Measurements from ENCODE around the gene RARA. TPM values are rescaled to one million over a fixed set of nuclear protein-coding genes. Genes with fewer than 3 reads are reported as not detected.

The RARA gene
- total RNA-seq, 1 donor from 2014 or later, result 72.5 TPM

DNA sequence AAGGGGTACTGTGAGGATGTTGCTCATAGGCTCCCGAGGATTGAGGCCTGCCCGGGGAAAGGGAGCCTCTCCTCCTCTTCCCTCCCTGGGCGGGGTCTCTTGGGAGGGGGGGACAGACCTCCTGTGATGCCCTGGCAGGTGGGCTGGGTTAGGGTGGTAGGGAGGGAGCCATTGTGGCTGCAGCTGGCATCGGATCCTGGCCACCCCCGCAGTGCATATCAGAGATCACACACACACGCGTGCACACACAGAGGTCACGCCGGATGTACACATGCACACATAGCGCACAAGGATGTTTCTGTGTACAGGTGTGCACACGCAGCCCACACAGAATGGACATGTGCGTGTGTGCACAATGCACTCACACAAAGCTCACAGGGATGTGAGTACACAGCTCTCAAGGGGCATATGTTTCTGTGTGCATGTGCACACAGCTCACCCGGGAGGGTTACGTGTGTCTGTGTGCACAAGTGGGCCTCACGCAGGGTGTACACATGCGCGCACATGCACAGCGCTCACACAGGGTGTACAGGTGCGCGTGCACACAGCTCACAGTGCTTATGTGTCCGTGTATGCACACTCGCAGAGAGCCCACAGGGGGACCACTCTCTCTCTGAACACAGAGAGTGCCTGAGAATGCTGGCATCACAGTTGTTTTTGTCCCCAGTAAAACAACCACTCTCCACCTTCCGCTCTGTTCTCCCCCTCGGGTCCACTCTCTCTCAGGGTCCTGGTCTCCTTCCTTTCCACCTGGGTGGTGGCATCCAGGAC is 53.1 kb downstream of the RARA start:
- peaks cover 17% of the 10 kb centered on the region for H3K4me1 Mint-ChIP-seq
- TF ChIP-seq, protein P1, sequence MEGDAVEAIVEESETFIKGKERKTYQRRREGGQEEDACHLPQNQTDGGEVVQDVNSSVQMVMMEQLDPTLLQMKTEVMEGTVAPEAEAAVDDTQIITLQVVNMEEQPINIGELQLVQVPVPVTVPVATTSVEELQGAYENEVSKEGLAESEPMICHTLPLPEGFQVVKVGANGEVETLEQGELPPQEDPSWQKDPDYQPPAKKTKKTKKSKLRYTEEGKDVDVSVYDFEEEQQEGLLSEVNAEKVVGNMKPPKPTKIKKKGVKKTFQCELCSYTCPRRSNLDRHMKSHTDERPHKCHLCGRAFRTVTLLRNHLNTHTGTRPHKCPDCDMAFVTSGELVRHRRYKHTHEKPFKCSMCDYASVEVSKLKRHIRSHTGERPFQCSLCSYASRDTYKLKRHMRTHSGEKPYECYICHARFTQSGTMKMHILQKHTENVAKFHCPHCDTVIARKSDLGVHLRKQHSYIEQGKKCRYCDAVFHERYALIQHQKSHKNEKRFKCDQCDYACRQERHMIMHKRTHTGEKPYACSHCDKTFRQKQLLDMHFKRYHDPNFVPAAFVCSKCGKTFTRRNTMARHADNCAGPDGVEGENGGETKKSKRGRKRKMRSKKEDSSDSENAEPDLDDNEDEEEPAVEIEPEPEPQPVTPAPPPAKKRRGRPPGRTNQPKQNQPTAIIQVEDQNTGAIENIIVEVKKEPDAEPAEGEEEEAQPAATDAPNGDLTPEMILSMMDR (IDR thresholded peaks at IDR 0.05), result no peak
- peaks cover 2% of the 10 kb centered on the region for H3K36me3 Mint-ChIP-seq (ENCODE audit: low read depth)
- peak overlapping the region; percentile 58 for H3K4me3 Mint-ChIP-seq
- peaks cover 14% of the 10 kb centered on the region for H3K27me3 Mint-ChIP-seq
- H3K9me3 Mint-ChIP-seq, result no peaks in the 10 kb centered on the region
- DNase-seq (no peak), ATAC-seq (ENCODE audit: low read depth) (peak; percentile 20)
- ChIA-PET POLR2A (interaction anchor here (0.7 to 2.0 kb wide), 13 partner anchors 20 to 253 kb away, joined by 3 to 13 read pairs (median 4); partner anchors contain the start of genes CCR7 and IGFBP4), CTCF (interaction anchor here (0.5 to 7.7 kb wide), 13 partner anchors 15 to 1286 kb away, joined by 3 to 70 read pairs (median 4); partner anchors contain the start of genes IGFBP4 and KRT24)
- H3K27ac Mint-ChIP-seq, result peak overlapping the region; percentile 67
- intact Hi-C loops (cut with micrococcal nuclease), result loop anchor here (1.0 to 5.0 kb wide), 2 partner anchors 171 to 190 kb away; no protein-coding TSS in a partner anchor

DNA sequence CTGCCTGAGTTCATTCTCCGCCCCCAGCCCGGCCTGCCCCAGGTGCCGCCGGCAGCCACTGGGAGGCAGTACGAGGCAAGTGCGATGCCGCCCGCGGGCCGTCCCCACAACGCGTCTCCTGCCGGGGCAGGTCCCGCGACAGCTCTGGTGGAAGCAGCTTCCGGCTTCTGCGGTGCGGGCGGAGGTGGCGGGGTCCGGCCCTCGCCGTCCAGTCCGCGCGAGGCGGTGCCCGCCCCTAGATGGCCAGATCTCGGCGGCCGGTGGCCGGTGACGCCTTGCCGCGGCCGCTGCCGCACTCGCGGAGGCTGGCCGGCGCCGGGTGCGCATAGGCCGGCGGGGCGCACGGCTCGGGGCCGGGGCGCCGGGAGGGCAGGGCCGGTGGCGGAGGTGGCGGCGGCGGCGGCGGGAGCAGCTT is 53.7 kb downstream of the RARA start:
- peaks cover 14% of the 10 kb centered on the region for H3K27me3 Mint-ChIP-seq
- CTCF ChIA-PET, result interaction anchor here (0.7 to 7.7 kb wide), 11 partner anchors 16 to 257 kb away, joined by 3 to 70 read pairs (median 3); partner anchors contain the start of gene IGFBP4
- intact Hi-C loops (cut with micrococcal nuclease), result loop anchor here (1.0 to 5.0 kb wide), 2 partner anchors 171 to 190 kb away; no protein-coding TSS in a partner anchor
- DNase-seq, result peak; percentile 73
- TF ChIP-seq, protein P1 (IDR thresholded peaks at IDR 0.05), result no peak
- peak overlapping the region; percentile 67 for H3K27ac Mint-ChIP-seq
- peaks cover 17% of the 10 kb centered on the region for H3K4me1 Mint-ChIP-seq
- ATAC-seq (ENCODE audit: low read depth), result peak; percentile 85
- H3K9me3 Mint-ChIP-seq, result no peaks in the 10 kb centered on the region
- peak overlapping the region; percentile 58 for H3K4me3 Mint-ChIP-seq
- H3K36me3 Mint-ChIP-seq (ENCODE audit: low read depth), result no peaks in the 10 kb centered on the region
- POLR2A ChIA-PET, result interaction anchor here (0.6 to 2.0 kb wide), 12 partner anchors 20 to 253 kb away, joined by 3 to 13 read pairs (median 4); partner anchors contain the start of genes CCR7 and IGFBP4

DNA sequence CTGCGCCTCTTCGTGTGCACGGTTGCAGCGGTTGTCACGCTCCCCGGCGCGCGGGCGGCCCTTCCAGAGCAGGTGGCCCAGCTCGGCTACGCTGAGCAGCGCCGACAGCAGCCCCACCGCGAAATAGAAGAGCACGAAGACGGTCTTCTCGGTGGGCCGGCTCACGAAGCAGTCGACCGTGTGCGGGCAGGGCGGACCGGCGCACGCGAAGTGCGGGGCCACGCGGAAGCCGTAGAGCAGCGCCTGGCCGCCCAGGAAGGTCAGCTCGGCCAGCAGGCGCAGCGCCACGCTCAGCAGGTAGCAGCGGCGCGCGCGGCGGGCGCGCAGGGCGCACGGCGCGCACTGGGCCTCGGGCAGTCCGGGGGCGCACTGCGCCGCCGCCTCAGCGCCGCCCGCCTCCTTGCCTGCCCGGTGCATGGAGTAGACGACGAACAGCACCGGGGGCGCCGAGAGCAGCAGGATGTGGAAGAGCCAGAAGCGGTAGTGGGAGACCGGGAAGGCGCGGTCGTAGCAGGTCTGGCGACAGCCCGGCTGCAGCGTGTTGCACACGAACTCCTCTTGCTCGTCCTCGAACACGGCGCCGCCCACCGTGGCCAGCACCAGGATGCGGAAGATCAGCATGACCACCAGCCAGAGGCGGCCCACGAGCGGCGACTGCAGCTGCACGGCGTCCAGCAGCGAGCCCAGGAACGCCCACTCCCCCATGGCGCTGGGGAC is 54.3 kb downstream of the RARA start:
- POLR2A ChIA-PET, result interaction anchor here (0.5 to 2.0 kb wide), 11 partner anchors 21 to 252 kb away, joined by 3 to 13 read pairs (median 4); partner anchors contain the start of gene IGFBP4
- no peak overlapping the region for H3K27ac Mint-ChIP-seq
- H3K4me3 Mint-ChIP-seq, result peak overlapping the region; percentile 80
- TF ChIP-seq, protein P1 (IDR thresholded peaks at IDR 0.05), result no peak
- CTCF ChIA-PET, result interaction anchor here (0.9 to 7.7 kb wide), 8 partner anchors 40 to 257 kb away, joined by 3 to 70 read pairs (median 4); no protein-coding TSS in a partner anchor
- peaks cover 14% of the 10 kb centered on the region for H3K27me3 Mint-ChIP-seq
- ATAC-seq (ENCODE audit: low read depth), result peak; percentile 27
- no peaks in the 10 kb centered on the region for H3K9me3 Mint-ChIP-seq
- DNase-seq, result no peak
- peaks cover 15% of the 10 kb centered on the region for H3K4me1 Mint-ChIP-seq
- intact Hi-C loops (cut with micrococcal nuclease), result loop anchor here (5.0 kb wide), 1 partner anchor 189 kb away; no protein-coding TSS in a partner anchor
- no peaks in the 10 kb centered on the region for H3K36me3 Mint-ChIP-seq (ENCODE audit: low read depth)

DNA sequence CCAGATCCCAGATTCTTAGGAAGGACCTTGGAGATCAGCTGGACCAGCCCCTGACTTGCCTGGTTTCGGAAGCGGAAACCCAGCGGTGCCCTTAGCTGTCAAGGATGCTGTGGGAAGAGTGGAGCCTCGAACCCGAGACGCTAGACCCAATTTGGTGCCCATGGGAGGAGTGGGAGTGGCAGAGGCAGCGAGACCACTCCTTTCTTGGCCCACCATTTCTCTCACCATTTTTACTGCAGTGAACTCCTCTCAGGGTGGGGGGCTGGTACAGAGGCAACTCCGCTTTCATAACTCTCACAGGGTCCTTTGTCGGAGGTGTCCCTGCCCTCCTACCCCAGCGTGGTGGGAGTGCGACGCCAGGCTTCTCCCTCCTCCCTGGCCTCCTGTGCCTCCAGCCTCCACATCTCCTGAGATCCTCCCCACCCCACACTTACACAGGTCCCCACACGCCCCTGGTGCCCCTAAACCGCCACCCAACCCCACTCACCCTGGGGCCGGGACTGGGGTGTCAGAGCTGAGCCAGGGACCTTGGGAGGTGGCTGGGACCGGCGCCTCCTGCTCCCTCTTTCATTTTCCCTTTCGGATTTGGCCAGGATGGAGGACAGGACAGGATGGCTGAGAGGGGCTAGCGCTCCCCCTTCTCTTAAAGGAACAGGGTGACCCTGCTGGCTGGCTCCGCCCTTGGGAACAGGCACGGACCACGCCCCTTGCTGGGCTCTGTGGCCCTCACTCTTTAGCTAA is 55.3 kb downstream of the RARA start, which contains the start of gene GJD3:
Gene GJD3 (minus strand): TSS at position 617 of the 741 bp plus-strand sequence. CDS start 922 bp downstream, outside the sequence.
- DNase-seq (no peak), ATAC-seq (ENCODE audit: low read depth) (no peak)
- ChIA-PET POLR2A (interaction anchor here (0.5 to 1.5 kb wide), 3 partner anchors 70 to 183 kb away, joined by 4 to 5 read pairs (median 4); no protein-coding TSS in a partner anchor), CTCF (interaction anchor here (0.6 to 1.5 kb wide), 3 partner anchors 85 to 196 kb away, joined by 3 read pairs; no protein-coding TSS in a partner anchor)
- peak within 1 kb of the TSS; percentile 80 for H3K4me3 Mint-ChIP-seq
- no peak within 1 kb of the TSS for H3K27ac Mint-ChIP-seq
- no peaks in the 10 kb centered on the region for H3K9me3 Mint-ChIP-seq
- intact Hi-C loops (cut with micrococcal nuclease), result loop anchor here (5.0 kb wide), 1 partner anchor 188 kb away; no protein-coding TSS in a partner anchor
- TF ChIP-seq, protein P1 (IDR thresholded peaks at IDR 0.05), result no peak
- peaks cover 14% of the 10 kb centered on the region for H3K27me3 Mint-ChIP-seq
- H3K36me3 Mint-ChIP-seq (ENCODE audit: low read depth), result no peaks in the 10 kb centered on the region
- H3K4me1 Mint-ChIP-seq, result peaks cover 10% of the 10 kb centered on the region
